HepG2 (cell line): ENCODE data around the gene ASIC2. TPM values are rescaled to one million over a fixed set of nuclear protein-coding genes. Genes with fewer than 3 reads are reported as not detected.

Experiments
- ATAC-seq: fragments of 200-7000 bp; cut with Tn5 transposase; 3 replicates; pipeline ENCODE4 v1.9.1; 2020; ENCODE audit warnings: mild to moderate bottlenecking, moderate library complexity
- BruUV-seq: library from RNA; stranded (reverse); fragments of 400-500 nt; replicated peaks from 2 replicates; lab custom pipeline; 2021; lab: Mats Ljungman, UMichigan
- CTCF ChIA-PET: fragments of 300-600 bp; formaldehyde crosslinking; extraction: SDS; loops from one replicate; lab custom pipeline; 2021; ENCODE audit warnings: low total read pairs, inconsistent platforms, low intra/inter-chr PET ratio; lab: Yijun Ruan, JAX
- POLR2A ChIA-PET: fragments of 350-600 bp; sonication (Branson Sonifier 250); formaldehyde crosslinking; loops from one replicate; lab custom pipeline; 2020; ENCODE audit warnings: antibody characterized with exemption, inconsistent platforms; lab: Yijun Ruan, JAX
- DNase-seq: peaks from one replicate; pipeline ENCODE4 v3.0.0-alpha.2; 2015; ENCODE audit warnings: low spot score
- FAIRE-seq: peaks from 3 replicates; lab custom pipeline; 2011; peaks lifted over from hg19 to GRCh38; lab: Jason Lieb, UNC
- H2AFZ ChIP-seq: one replicate; pipeline ENCODE4 v1.6.1; 2011; ENCODE audit warnings: low read length, inconsistent platforms
- H3K27ac ChIP-seq: fragments of 300-600 bp; 3 replicates; pipeline ENCODE4 v1.8.0; 2011; ENCODE audit warnings: mixed run types, mild to moderate bottlenecking, mixed read lengths, low read length, inconsistent platforms; ENCODE audit not compliant: insufficient read depth; ENCODE audit errors: extremely low read length
- H3K27me3 ChIP-seq, 2 experiments: fragments of 200-600 bp in 1 of 2; 2 replicates in 1 of 2; 3 replicates in 1 of 2; pipeline versions ENCODE4 v1.6.0 to v1.8.0; 2011; ENCODE audit warnings: low read length in 2 of 2, mild to moderate bottlenecking in 2 of 2, moderate library complexity in 2 of 2, inconsistent platforms in 1 of 2; ENCODE audit not compliant: insufficient read depth in 2 of 2, control insufficient read depth in 1 of 2
- H3K36me3 ChIP-seq, 2 experiments: fragments of 200-600 bp in 1 of 2; replicated peaks in 1 of 2; 2 replicates in 1 of 2; 3 replicates in 1 of 2; pipeline versions ENCODE4 v1.5.1 to v1.8.0; 2011; ENCODE audit warnings: low read length in 2 of 2, inconsistent platforms in 1 of 2; ENCODE audit not compliant: insufficient read depth in 2 of 2, control insufficient read depth in 1 of 2
- H3K4me1 ChIP-seq: 2 replicates; pipeline ENCODE4 v1.5.1; 2012; ENCODE audit warnings: low read length, inconsistent platforms; ENCODE audit not compliant: insufficient read depth
- H3K4me2 ChIP-seq: 2 replicates; pipeline ENCODE4 v1.6.0; 2011; ENCODE audit warnings: low read depth, low read length, inconsistent platforms
- H3K4me3 ChIP-seq, 3 experiments: fragments of 200-600 bp in 1 of 3; sonication (generic), shearing (Covaris generic) in 1 of 3; replicated peaks in 1 of 3; 2 replicates each; pipeline ENCODE4 v1.5.1; 2011 to 2016; ENCODE audit warnings: low read length in 3 of 3, inconsistent platforms in 2 of 3, low read depth in 2 of 3, mild to moderate bottlenecking in 2 of 3, control low read depth in 1 of 3, mixed read lengths in 1 of 3; ENCODE audit not compliant: insufficient read depth in 1 of 3
- H3K79me2 ChIP-seq: one replicate; pipeline ENCODE4 v1.6.1; 2011; ENCODE audit warnings: low read length, inconsistent platforms; ENCODE audit not compliant: insufficient read depth
- H3K9ac ChIP-seq: 2 replicates; pipeline ENCODE4 v1.6.0; 2011; ENCODE audit warnings: mild to moderate bottlenecking, low read depth, low read length, inconsistent platforms; ENCODE audit not compliant: insufficient read depth
- H3K9me3 ChIP-seq: 2 replicates; pipeline ENCODE4 v1.5.1; 2012; ENCODE audit warnings: mild to moderate bottlenecking, low read length
- H4K20me1 ChIP-seq: 2 replicates; pipeline ENCODE4 v1.6.0; 2011; ENCODE audit warnings: inconsistent platforms, mild to moderate bottlenecking, low read length, moderate library complexity; ENCODE audit not compliant: insufficient read depth
- ONECUT2 ChIP-seq: sonication (generic); formaldehyde crosslinking; IDR thresholded peaks from 2 replicates; pipeline ENCODE4 v1.4.0; 2020; ENCODE audit warnings: missing genetic modification reagents
- U2AF2 ChIP-seq: fragments of 200-400 bp; formaldehyde crosslinking; IDR thresholded peaks from 2 replicates; pipeline ENCODE4 v1.6.1; 2017; ENCODE audit warnings: low read depth, mild to moderate bottlenecking, low read length
- WGBS: methylation state at CpG from one replicate; pipeline ENCODE4 v1.1.6; 2017; ENCODE audit warnings: low lambda C conversion rate; 5-methylcytosine and 5-hydroxymethylcytosine counted together
- in situ Hi-C: cut with HindIII; loops from 2 replicates; pipeline ENCODE4 v1.10.0; 2017; ENCODE audit warnings: low pct_unique_long_range_greater_than_20kb; ENCODE audit not compliant: extremely low pct_ligation_motif_present
- intact Hi-C: fragments of 100-400 bp; cut with micrococcal nuclease; formaldehyde crosslinking; loops from one replicate; pipeline ENCODE4 v1.10.0; 2022; ENCODE audit not compliant: unreplicated experiment
- polyA plus RNA-seq, 8 experiments: library from polyadenylated mRNA; depleted of rRNA in 3 of 8; stranded (reverse) in 7 of 8; unstranded in 1 of 8; fragments of >200 nt; fragmentation: Illumina TruSeq in 4 of 8; extraction: Trizol in 4 of 8; gene quantifications; 2 replicates each; pipeline versions ENCODE4 v1.2.1 to v1.2.3, GENCODE V29; 2011 to 2016; ENCODE audit warnings: low read depth in 4 of 8, missing spikeins in 1 of 8, mixed read lengths in 1 of 8; ENCODE audit not compliant: insufficient read depth in 1 of 8
- total RNA-seq, 5 experiments: library from RNA; depleted of rRNA; stranded (reverse); fragments of >200 nt; fragmentation: Illumina TruSeq; extraction: Trizol; gene quantifications; 2 replicates each; pipeline ENCODE4 v1.2.3, GENCODE V29; 2016; ENCODE audit warnings: low read depth in 1 of 5
- TF ChIP-seq, protein P1 (sequence below): sonication (generic); formaldehyde crosslinking; IDR thresholded peaks from 2 replicates; pipeline ENCODE4 v1.4.0; 2020; ENCODE audit warnings: missing genetic modification reagents
- TF ChIP-seq, protein P2 (sequence below): sonication (generic); formaldehyde crosslinking; IDR thresholded peaks from 2 replicates; pipeline ENCODE4 v1.4.0; 2020; ENCODE audit warnings: mild to moderate bottlenecking, missing genetic modification reagents
- TF ChIP-seq, protein P3 (sequence below): sonication (generic); formaldehyde crosslinking; IDR thresholded peaks from 2 replicates; pipeline ENCODE4 v1.8.1; 2023; ENCODE audit warnings: mild to moderate bottlenecking, missing genetic modification reagents, borderline replicate concordance
- TF ChIP-seq, protein P4 (sequence below): sonication (generic); formaldehyde crosslinking; IDR thresholded peaks from 2 replicates; pipeline ENCODE4 v1.4.0; 2020; ENCODE audit warnings: missing genetic modification reagents, mild to moderate bottlenecking, borderline replicate concordance

The ASIC2 gene
- total and polyA plus RNA-seq, 2 of the 13 experiments (the other 11 are each of a cell fraction or from before 2014, with no cell fraction given) = not detected

DNA sequence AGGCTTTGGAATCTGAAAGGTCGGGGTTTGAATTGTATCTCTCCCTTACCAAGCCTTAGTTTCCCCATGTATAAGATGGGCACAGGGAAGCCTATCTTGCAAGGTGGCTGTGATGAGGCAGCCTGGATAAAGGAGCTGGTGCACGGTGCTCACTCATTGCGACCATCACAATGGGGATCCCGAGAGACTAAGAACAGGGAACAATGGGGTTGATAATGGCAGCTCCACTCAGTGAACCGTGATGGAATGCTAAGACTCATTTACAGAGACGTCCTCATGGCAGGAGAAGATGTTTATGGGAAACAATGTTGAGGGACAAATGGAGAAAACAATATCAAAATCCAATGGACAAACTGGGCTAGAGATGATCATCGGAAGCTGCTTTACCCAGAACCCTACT lies 219.7 kb downstream of the ASIC2 start:
- Histone ChIP-seq H3K9ac (no peak overlapping the region), H3K9me3 (no peaks in the 10 kb centered on the region), H4K20me1 (no peaks in the 10 kb centered on the region), H3K4me3 (no peak overlapping the region), H3K27ac (no peak overlapping the region), H3K27me3 (peaks cover 0 to 3% of the 10 kb centered on the region in 2 experiments; a peak in 2 of 5 replicates), H3K4me1 (no peaks in the 10 kb centered on the region), H3K4me2 (no peak overlapping the region), H2AFZ (no peak overlapping the region), H3K79me2 (no peaks in the 10 kb centered on the region), H3K36me3 (no peaks in the 10 kb centered on the region)
- BruUV-seq = no TSS peak
- intact Hi-C loops (no loop called here), in situ Hi-C loops (no loop called here)
- POLR2A ChIA-PET = no interaction called here
- TF ChIP-seq, protein P1, sequence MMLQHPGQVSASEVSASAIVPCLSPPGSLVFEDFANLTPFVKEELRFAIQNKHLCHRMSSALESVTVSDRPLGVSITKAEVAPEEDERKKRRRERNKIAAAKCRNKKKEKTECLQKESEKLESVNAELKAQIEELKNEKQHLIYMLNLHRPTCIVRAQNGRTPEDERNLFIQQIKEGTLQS = no peak
- TF ChIP-seq, protein P2, sequence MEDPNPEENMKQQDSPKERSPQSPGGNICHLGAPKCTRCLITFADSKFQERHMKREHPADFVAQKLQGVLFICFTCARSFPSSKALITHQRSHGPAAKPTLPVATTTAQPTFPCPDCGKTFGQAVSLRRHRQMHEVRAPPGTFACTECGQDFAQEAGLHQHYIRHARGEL (CRISPR knock-in tag) = no peak
- TF ChIP-seq, protein P3, sequence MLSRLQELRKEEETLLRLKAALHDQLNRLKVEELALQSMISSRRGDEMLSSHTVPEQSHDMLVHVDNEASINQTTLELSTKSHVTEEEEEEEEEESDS (CRISPR knock-in tag) = no peak
- TF ChIP-seq U2AF2 (no peak), ONECUT2 (CRISPR knock-in tag) (no peak)
- TF ChIP-seq, protein P4, sequence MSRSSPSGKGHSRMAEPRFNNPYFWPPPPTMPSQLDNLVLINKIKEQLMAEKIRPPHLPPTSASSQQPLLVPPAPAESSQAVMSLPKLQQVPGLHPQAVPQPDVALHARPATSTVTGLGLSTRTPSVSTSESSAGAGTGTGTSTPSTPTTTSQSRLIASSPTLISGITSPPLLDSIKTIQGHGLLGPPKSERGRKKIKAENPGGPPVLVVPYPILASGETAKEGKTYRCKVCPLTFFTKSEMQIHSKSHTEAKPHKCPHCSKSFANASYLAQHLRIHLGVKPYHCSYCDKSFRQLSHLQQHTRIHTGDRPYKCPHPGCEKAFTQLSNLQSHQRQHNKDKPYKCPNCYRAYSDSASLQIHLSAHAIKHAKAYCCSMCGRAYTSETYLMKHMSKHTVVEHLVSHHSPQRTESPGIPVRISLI (CRISPR knock-in tag) = no peak
- 6% methylated on average over 7 of the region's 7 CpGs for whole genome bisulfite sequencing
- ATAC-seq = no peak
- FAIRE-seq = no peak
- CTCF ChIA-PET = no interaction called here
- no peak for DNase-seq
